Activated CD4-positive, alpha-beta T cell treated with anti-CD3 and anti-CD28 coated beads for 1 hour (primary cell): ENCODE data around the gene GPSM1.
"Not testable (repeated sequence)": the region's sequence is repeated elsewhere in the genome, so short reads cannot be mapped to it uniquely, and the experiment has no call there.

ENCODE experiments used
- DNase-seq: peaks from one replicate; pipeline ENCODE4 v3.0.0-alpha.2; 2020

Gene GPSM1

DNA sequence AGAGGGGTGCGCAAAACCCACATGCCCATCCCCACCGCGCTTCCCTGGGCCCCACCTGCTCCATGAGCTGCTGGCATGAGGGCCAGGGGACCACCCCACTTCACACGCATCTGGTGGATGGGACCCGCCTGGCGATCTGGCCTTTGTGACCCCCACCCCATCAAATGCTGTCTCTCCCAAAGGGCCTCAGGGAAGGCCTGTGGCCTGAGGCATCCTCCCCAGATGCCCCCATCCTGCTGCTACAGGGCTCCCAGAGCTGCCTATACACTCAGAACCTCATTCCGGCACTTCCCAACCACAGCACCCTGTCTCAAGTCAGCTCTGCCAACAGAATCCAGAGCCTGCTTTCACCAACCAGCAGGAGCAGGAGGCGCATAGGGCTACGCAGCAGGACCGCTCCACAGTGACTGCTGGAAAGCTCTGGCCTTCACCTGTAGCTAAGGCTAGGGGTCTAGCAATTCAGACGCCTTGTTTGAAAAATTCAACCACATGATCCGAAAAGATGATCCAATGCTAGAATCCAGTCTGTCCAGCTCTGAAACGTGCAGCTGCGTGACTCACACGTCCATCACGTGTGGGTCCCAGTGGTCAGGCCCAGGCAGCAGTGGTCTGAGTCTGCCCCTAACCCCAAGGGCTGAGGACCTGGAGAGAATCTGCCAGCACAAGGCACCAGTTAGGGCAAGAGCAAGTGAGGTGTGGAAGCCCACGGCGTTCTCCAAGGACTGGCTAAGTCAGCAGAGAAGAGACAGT, 74.0 kb downstream of the GPSM1 start:
- no peak for DNase-seq

DNA sequence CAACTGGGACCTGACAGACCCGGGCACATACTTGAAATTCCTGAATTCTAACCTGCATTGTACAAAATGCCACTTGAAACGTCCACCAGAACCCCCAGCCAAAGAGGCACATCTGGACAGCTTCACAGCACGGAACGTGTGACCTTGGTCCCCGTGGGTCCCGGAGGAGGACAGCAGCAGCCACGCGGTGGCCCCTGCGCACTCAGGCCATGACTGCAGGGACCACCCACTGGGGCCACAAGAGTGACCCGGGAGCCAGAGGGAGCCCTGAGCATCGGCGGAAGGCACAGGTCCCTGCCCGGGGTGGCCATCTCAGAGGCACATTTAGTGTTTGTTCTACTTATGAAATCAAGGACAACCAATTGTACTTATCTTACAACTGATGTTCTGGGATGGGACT, 74.7 kb downstream of the GPSM1 start:
- no peak for DNase-seq

- DNase-seq: peak; percentile 50
Observed at GRCh38 chr9:136403538-136403914, 76.2 kb downstream of the GPSM1 start.

DNA sequence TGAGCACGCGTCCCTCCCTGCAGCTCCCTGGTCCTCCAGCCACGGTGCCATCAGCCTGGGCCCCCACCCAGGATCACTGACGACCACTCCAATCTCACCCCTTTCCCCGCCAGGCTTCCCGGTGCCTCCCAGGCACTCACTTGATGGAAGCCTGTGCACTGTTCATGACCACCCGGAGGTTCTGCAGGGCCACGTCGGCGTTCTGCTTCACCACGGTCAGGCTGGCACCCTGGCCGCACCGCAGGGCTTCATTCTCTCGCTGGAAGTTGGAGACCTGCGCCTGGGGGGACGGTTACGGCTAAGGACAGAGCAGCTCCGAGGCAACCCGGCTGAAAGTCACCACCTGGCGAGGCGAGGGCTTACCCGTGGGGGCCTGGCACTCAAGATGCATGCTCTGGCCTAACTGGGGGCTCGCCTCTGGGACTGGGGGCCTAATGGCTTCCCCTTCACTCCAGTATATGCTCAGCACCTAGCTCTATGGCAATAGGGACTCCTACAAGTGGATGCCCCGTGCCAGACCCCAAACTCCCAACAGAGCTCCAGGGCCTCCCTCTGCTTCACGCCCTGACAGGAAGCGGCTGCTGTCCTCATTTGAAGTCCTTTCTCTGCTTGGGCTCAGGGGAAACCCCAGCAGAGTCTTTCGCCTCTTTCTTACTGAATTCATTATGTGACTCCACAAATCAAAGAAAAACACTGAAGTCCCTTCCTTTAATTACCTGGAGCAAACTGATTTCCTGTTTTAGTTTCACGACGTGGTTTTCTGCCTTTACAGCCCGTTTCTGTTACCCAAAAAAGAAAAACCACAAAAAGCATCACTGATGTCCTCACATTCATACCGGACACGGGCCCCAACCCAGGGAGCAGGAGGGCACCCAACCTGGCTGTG, 76.8 kb downstream of the GPSM1 start:
- DNase-seq: no peak

- no peak for DNase-seq
Observed at GRCh38 chr9:136404801-136405136, 77.4 kb downstream of the GPSM1 start.

- DNase-seq: no peak
Observed at GRCh38 chr9:136405481-136405880, 78.1 kb downstream of the GPSM1 start.

DNA sequence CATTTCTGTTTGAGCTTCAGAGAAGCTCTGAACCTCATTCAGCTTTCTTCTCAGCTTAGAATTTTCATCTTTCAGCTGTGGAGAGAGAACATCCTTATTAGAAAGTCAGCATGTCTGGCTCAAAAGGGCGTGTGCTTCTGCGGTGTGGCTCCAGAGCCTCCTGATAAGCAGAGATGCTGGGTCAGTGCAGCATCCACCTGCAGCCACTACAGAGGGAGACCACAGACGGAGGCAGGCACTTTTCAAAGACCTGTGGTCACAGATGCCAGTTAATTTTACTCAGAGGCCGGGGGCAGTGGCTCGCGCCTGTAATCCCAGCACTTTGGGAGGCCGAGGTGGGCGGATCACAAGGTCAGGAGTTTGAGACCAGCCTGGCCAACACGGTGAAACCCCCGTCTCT, 78.6 kb downstream of the GPSM1 start:
- DNase-seq: not testable (repeated sequence)

DNA sequence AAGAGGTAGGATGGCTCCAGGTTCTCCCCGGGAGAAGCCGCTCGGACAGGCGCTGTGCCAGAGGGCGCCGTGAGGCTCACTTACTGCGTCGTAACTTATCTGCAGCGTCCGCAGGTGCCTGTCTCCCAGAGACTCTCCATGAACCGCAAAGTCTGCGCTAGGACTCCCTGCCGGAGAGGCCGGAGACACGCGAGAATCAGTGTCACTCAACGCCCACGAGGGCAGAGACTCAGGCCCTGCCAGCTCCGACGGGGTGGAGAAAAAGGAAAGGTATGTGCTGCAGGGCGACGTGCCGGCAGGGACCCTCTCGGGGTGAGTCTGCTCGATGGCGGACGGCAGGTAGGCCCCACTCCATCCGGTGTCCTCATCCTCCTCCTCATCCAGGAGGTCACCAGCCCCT, 79.7 kb downstream of the GPSM1 start:
- DNase-seq: not testable (repeated sequence)

DNA sequence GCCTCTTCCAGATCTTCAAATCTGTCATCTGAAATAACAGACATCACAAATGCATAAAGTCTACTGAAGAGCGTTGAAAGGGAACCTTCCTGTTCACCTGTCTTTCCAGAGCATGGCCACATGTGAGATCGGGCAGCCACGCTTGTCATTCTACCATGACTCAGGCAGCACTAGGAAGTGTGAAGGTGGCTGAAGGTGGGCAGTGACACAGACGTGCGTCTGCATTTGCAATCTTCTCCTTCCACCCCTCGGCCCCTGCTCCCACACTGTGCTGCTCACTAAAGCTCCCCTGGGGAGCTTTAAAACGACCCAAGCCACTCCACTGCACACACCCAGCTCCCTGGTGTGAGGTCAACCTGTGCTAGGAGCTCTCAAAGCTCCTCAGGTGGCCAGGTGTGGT, 80.6 kb downstream of the GPSM1 start:
- DNase-seq: no peak
